NOMO-1 treated with dmso at 0.1 percent for 144 hours (cell line): Measurements from ENCODE around the gene MEOX1.

Experiments used
- DNase-seq: peaks from one replicate; lab custom pipeline; 2025; ENCODE audit not compliant: unreplicated experiment; lab: John Stamatoyannopoulos, UW

MEOX1 gene

DNA sequence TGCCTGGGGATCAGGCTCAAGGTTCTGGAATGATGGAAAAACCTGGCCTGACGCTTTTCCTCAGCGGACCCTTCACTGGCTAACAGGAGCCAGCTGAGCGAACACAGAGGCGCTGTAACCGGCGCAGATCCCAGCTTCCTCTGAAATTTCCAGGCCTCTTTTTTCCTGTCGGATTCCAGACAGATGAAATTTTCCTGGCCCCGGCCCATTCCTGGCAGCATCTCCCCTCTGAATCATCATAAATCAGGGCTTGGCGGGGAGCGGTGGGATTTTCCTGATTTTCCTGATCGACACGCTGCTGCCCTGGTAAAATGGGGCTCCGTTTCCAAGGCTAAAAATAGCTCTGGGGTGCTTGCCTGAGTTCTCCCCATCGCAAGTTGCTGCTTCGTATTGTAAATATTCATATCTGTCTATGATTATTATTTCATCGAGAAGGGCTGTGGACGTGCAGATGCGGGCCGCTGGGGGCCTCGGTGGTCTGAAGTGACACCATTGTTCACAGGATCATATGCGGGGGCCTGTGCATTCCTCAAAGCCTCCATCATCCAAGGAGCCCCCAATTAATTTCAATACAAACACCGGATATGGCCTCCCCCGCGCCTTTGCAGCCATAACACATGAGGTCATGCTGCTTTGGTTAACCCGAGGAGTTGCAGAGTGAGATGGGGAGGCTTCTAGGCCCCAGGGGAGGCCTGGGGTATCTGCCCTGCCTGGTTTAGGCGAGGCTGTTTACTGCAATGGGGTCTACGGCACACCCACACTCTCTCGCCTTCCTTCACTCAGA, 69.8 kb downstream of the MEOX1 start:
- no peak for DNase-seq

DNA sequence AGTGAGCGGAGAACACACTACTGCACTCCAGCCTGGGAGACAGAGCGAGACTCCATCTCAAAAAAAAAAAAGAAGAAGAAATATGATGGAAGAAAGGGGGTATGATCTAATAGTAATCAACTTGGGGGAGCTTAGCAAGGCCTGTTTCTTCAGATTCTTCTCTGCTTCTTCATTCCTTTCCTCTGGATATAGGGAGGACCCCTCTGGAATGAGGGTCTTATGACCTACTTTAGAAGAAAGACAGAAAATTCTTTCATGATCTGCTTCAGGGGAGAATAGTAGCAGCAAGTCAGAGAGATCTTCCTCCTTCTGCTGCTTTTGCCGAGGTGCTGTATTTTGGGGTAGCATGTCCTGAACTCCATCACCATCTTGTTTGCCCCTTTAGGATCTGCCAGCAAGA, 70.7 kb downstream of the MEOX1 start:
- no peak for DNase-seq
